Suprapubic skin (tissue), 4 donors: Measurements from ENCODE around the gene NLRX1.

Experiments
- EP300 ChIP-seq: sonication (generic); formaldehyde crosslinking; IDR thresholded peaks from one replicate; pipeline ENCODE4 v1.6.1; 2017; ENCODE audit warnings: antibody characterized with exemption
- POLR2A ChIP-seq, 2 donors: fragments of 450-650 bp; IDR thresholded peaks; one replicate each; pipeline ENCODE4 v1.6.1; 2017; ENCODE audit warnings: antibody characterized with exemption in 2 of 2, mild to moderate bottlenecking in 2 of 2, moderate library complexity in 2 of 2
- POLR2AphosphoS5 ChIP-seq, 3 donors: sonication (generic); formaldehyde crosslinking; IDR thresholded peaks; one replicate each; pipeline ENCODE4 v1.6.1; 2017; ENCODE audit warnings: antibody characterized with exemption in 3 of 3
- TF ChIP-seq, protein P1 (sequence below), 2 donors: fragments of 200-600 bp in 1 of 2; fragments of 450-650 bp in 1 of 2; sonication (generic) in 1 of 2; IDR thresholded peaks; one replicate each; pipeline ENCODE4 v1.5.1; 2016 to 2019; ENCODE audit warnings: antibody characterized with exemption in 2 of 2, mild to moderate bottlenecking in 1 of 2, moderate library complexity in 1 of 2

DNA sequence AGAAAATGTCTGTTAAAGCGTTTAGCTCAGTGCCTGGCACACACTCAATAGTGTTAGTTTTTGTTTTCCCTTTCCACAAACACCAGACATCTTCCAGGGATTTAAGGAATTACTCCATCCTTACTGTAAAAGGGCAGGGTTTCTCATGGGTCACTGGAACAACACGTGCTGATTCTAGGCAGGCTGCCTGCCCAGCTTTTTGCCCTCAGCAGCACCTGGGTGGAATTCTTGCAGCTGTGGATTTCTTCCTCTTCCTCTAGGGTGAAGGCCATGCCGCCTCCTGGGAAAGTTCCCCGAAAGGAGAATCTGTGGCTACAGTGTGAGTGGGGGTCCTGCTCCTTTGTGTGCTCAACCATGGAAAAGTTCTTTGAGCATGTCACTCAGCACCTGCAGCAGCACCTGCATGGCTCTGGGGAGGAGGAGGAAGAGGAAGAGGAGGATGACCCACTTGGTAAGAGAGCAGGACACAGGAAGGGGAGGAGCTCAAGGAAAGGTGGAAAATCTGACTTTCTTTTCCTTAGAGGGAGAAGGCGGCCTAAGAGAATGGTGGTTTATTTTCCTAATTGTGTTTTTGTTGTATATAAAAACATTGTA is 41.8 kb upstream of the NLRX1 start:
- TF ChIP-seq, protein P1, sequence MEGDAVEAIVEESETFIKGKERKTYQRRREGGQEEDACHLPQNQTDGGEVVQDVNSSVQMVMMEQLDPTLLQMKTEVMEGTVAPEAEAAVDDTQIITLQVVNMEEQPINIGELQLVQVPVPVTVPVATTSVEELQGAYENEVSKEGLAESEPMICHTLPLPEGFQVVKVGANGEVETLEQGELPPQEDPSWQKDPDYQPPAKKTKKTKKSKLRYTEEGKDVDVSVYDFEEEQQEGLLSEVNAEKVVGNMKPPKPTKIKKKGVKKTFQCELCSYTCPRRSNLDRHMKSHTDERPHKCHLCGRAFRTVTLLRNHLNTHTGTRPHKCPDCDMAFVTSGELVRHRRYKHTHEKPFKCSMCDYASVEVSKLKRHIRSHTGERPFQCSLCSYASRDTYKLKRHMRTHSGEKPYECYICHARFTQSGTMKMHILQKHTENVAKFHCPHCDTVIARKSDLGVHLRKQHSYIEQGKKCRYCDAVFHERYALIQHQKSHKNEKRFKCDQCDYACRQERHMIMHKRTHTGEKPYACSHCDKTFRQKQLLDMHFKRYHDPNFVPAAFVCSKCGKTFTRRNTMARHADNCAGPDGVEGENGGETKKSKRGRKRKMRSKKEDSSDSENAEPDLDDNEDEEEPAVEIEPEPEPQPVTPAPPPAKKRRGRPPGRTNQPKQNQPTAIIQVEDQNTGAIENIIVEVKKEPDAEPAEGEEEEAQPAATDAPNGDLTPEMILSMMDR (IDR thresholded peaks at IDR 0.05) = no peak
- TF ChIP-seq POLR2AphosphoS5 (IDR thresholded peaks at IDR 0.05) (no peak), POLR2A (IDR thresholded peaks at IDR 0.05) (no peak), EP300 (no peak)
